ENCODE data around the gene NRARP. TPM values are rescaled to one million over a fixed set of nuclear protein-coding genes. Genes with fewer than 3 reads are reported as not detected.
"Not testable (repeated sequence)": the region's sequence is repeated elsewhere in the genome, so short reads cannot be mapped to it uniquely, and the experiment has no call there.

NRARP gene
- total RNA-seq, 4 donors from 2014 or later = 3.1 to 13.5 (median 3.9) TPM

DNA sequence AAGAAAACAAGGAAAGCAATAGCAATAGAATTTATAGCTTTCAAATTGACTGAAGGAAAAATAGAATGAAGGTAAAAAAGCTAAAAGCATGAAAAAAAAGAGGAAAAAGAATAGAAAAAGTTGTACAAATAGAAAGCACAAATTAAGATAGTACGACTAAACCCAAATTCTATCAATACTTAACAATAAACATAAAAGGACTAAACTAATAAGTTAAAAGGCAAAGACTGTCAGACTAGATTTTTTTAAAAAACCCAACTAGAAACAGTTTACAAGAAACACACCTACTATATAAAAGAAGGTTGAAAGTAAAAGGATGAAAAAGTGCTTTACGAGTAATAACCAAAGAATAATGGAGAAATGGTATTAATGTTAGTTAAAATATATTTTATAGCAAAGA, 34.7 kb upstream of the NRARP start:
- no peak overlapping the region for H3K27ac ChIP-seq
- DNase-seq (ENCODE audit: low spot score in 2 of 2) = no peak
- peaks cover 0 to 19% (median 5%) of the 10 kb centered on the region in 4 donors for H3K9me3 ChIP-seq
- 97% methylated on average over 2 of the region's 2 CpGs for WGBS, 2 donors
- TF ChIP-seq POLR2A (IDR thresholded peaks at IDR 0.05) = no peak
- TF ChIP-seq, protein P1, sequence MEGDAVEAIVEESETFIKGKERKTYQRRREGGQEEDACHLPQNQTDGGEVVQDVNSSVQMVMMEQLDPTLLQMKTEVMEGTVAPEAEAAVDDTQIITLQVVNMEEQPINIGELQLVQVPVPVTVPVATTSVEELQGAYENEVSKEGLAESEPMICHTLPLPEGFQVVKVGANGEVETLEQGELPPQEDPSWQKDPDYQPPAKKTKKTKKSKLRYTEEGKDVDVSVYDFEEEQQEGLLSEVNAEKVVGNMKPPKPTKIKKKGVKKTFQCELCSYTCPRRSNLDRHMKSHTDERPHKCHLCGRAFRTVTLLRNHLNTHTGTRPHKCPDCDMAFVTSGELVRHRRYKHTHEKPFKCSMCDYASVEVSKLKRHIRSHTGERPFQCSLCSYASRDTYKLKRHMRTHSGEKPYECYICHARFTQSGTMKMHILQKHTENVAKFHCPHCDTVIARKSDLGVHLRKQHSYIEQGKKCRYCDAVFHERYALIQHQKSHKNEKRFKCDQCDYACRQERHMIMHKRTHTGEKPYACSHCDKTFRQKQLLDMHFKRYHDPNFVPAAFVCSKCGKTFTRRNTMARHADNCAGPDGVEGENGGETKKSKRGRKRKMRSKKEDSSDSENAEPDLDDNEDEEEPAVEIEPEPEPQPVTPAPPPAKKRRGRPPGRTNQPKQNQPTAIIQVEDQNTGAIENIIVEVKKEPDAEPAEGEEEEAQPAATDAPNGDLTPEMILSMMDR (IDR thresholded peaks at IDR 0.05) = no peak
- TF ChIP-seq EP300 (IDR thresholded peaks at IDR 0.05) = no peak
- H3K36me3 ChIP-seq = peaks cover 0 to 65% (median 0%) of the 10 kb centered on the region in 3 donors
- H3K27me3 ChIP-seq = no peaks in the 10 kb centered on the region
- H3K4me1 ChIP-seq = no peaks in the 10 kb centered on the region
- no peak overlapping the region for H3K4me3 ChIP-seq

DNA sequence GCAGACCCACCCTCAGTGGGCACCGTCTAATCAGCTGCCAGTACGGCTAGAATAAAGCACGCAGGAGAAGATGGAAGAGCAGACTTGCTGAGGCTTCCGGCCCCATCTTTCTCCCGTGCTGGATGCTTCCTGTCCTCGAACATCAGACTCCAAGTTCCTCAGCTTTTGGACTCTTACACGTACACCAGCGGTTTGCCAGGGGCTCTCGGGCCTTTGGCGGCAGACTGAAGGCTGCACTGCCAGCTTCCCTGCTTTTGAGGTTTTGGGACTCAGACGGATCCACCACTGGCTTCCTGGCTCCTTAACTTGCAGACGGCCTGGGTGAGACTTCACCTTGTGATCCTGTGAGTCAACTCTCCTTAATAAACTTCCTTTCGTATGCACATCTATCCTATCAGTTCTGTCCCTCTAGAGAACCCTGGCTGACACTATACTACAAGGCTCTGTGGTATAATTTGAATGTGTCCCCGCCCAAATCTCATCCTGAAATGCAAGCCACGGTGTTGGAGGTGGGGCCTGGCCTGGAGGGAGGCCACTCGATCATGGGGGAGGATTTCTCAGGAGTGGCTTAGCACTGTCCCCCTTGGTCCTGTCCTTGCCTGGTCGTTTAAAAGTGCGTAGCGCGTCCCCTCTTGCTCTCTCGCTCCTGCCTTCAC, 31.1 kb upstream of the NRARP start:
- Histone ChIP-seq H3K4me1 (no peaks in the 10 kb centered on the region), H3K27me3 (no peaks in the 10 kb centered on the region), H3K27ac (no peak overlapping the region), H3K4me3 (no peak overlapping the region), H3K36me3 (peaks cover 0 to 42% (median 0%) of the 10 kb centered on the region in 3 donors), H3K9me3 (peaks cover 0 to 19% (median 5%) of the 10 kb centered on the region in 4 donors)
- TF ChIP-seq EP300 (IDR thresholded peaks at IDR 0.05) (no peak), POLR2A (IDR thresholded peaks at IDR 0.05) (no peak)
- TF ChIP-seq, protein P1 (IDR thresholded peaks at IDR 0.05) = no peak
- WGBS, 2 donors = 77 to 84% methylated on average over 21 of the region's 21 CpGs
- no peak for DNase-seq (ENCODE audit: low spot score in 2 of 2)

GRCh38 chr9:137331929-137332328, 29.9 kb upstream of the NRARP start:
- Histone ChIP-seq H3K27me3 (no peaks in the 10 kb centered on the region), H3K4me3 (no peak overlapping the region), H3K36me3 (peaks cover 0 to 34% (median 0%) of the 10 kb centered on the region in 3 donors), H3K4me1 (no peaks in the 10 kb centered on the region), H3K27ac (no peak overlapping the region), H3K9me3 (peaks cover 0 to 9% (median 4%) of the 10 kb centered on the region in 4 donors)
- WGBS, 2 donors = 95% methylated on average over 9 of the region's 9 CpGs
- DNase-seq (ENCODE audit: low spot score in 2 of 2) = no peak
- TF ChIP-seq EP300 (IDR thresholded peaks at IDR 0.05) = no peak

GRCh38 chr9:137330689-137331088, 28.6 kb upstream of the NRARP start:
- Histone ChIP-seq H3K27ac (no peak overlapping the region), H3K4me1 (no peaks in the 10 kb centered on the region), H3K9me3 (no peaks in the 10 kb centered on the region), H3K36me3 (peaks cover 0 to 23% (median 0%) of the 10 kb centered on the region in 3 donors), H3K27me3 (no peaks in the 10 kb centered on the region), H3K4me3 (no peak overlapping the region)
- TF ChIP-seq, protein P1 (IDR thresholded peaks at IDR 0.05) = no peak
- TF ChIP-seq EP300 (IDR thresholded peaks at IDR 0.05) = no peak
- TF ChIP-seq POLR2A (IDR thresholded peaks at IDR 0.05) = no peak
- 78 to 82% methylated on average over 6 of the region's 6 CpGs for WGBS, 2 donors
- DNase-seq (ENCODE audit: low spot score in 2 of 2) = no peak

DNA sequence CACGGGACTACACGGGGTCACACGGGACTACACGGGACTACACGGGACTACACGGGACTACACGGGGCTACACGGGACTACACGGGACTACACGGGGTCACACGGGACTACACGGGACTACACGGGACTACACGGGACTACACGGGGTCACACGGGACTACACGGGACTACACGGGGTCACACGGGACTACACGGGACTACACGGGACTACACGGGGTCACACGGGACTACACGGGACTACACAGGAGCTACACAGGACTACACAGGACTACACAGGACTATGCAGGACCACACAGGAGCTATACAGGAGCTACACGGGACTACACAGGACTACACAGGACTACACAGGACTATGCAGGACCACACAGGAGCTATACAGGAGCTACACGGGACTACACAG, 27.5 kb upstream of the NRARP start:
- not testable (repeated sequence) for H3K4me3 ChIP-seq; H3K27me3 ChIP-seq; H3K27ac ChIP-seq; H3K9me3 ChIP-seq; DNase-seq (ENCODE audit: low spot score in 2 of 2); H3K4me1 ChIP-seq
- 57 to 68% methylated on average over 9 to 26 of the region's 26 CpGs for WGBS, 2 donors
- H3K36me3 ChIP-seq = peaks cover 0 to 15% (median 0%) of the 10 kb centered on the region in 3 donors

- DNase-seq (ENCODE audit: low spot score in 2 of 2); H3K27me3 ChIP-seq; H3K4me3 ChIP-seq; H3K27ac ChIP-seq; H3K36me3 ChIP-seq; H3K9me3 ChIP-seq; H3K4me1 ChIP-seq: not testable (repeated sequence)
- WGBS, 2 donors = 70 to 72% methylated on average over 8 of the region's 8 CpGs
Observed at GRCh38 chr9:137327641-137328550, 25.8 kb upstream of the NRARP start.

Measured in tibial nerve (tissue), 4 donors.